SH-SY5Y (cell line): ENCODE data around the gene TMEM117.

Experiments
- GATA2 ChIP-seq: IDR thresholded peaks from 2 replicates; pipeline ENCODE4 v1.6.1; 2011; ENCODE audit warnings: mild to moderate bottlenecking, low read depth, low read length
- GATA3 ChIP-seq: IDR thresholded peaks from 2 replicates; pipeline ENCODE4 v1.6.1; 2011; ENCODE audit warnings: low read depth, mild to moderate bottlenecking, low read length, moderate library complexity

DNA sequence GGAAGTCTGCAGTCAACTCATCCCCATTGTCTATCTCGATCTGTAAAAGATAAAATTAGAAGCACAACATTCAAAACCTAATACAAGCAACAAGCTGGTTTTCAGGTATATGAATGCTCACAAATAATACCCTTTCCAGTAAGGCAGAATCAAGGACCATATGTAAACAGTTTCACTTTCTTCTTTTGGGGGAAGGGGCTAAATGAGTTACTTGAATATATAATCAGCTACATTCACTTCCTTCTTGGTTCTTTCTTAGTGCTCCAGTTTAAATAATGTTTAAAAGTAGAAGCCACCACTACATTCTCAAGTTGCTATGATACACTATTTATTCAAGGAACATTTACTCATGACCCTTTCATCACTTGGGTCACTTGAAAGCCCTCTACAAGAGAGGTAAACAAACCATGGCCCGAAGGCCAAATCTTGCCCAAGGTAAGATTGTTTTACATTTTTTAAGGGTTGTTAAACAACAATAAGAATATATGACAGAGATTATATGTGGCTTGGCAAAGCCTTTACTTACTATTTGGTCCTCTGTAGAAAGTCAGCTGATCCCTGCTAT lies 40.1 kb upstream of the TMEM117 start:
- TF ChIP-seq GATA2, result no peak
- no peak for TF ChIP-seq GATA3
